DMS 273 (cell line): ENCODE data around the gene HYAL1.

ENCODE experiments used
- DNase-seq: peaks from one replicate; lab custom pipeline; 2025; ENCODE audit not compliant: unreplicated experiment; lab: John Stamatoyannopoulos, UW

The HYAL1 gene

DNA sequence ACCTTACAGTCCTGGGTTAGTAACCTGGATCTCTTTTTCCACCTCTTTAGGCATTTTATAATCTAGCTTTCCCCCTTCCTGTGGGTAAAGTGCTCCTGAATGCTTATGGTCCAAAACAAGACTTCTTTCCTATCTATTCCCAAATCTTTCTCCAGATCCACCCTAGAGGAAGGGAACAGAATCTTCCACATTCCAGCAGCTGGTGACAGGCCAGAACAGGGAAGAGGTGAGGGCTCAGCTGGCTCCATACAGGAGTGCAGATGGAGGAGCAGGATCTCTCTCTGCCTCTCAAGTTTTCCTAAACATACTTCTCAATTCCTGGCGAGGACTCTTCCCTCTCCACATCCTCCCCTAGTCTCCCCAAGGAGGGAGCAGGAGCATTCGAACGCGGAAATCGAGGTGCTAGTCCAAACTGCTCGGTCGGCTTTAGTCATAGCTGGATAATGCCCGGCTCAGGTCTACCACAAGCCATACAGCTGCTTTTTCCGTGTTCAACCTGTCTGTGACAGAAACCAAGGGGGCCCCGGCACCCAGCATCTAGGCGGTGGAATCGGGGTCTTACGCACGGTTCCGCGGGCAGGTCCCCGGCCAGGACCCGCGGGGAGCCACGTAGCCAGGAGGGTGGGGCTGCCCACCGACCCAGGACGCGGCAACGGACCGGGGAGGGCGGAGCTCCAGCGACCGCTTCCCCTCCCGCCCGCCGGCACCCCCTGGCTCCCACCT, 33.2 kb upstream of the HYAL1 start:
- DNase-seq: peak; percentile 50

DNA sequence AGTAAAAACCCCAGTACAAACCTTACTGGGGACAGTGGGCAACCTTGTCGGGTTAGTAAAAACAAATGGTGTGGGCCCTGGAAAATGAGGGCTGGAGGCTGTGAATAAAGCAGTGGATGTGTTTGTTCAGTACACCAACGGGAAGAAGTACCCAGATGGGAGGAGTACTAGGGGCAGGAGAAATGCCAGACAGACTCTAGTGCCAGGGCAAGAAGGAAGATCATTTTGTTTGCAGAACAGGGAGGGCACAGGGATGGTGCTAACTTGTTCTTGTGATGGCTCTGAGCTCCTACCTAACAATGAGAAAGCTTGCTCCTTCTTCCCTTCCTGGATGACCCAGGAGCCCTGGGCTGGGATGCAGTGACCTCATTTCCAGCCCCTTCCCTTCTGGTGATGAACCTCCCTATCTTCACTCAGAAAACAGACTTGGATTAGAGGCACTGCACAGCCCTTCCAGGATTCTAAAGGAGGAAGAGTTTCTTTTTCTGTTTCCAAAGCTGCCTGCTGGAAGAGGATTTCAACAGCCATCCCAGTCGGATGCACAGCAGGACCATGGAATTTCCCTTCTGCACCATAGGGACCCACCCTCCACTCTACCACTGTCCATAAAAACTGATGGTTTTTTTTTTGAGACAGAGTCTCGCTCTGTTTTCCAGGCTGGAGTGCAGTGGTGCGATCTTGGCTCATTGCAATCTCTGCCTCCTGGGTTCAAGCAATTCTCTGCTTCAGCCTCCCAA, 31.1 kb upstream of the HYAL1 start:
- DNase-seq: no peak

DNA sequence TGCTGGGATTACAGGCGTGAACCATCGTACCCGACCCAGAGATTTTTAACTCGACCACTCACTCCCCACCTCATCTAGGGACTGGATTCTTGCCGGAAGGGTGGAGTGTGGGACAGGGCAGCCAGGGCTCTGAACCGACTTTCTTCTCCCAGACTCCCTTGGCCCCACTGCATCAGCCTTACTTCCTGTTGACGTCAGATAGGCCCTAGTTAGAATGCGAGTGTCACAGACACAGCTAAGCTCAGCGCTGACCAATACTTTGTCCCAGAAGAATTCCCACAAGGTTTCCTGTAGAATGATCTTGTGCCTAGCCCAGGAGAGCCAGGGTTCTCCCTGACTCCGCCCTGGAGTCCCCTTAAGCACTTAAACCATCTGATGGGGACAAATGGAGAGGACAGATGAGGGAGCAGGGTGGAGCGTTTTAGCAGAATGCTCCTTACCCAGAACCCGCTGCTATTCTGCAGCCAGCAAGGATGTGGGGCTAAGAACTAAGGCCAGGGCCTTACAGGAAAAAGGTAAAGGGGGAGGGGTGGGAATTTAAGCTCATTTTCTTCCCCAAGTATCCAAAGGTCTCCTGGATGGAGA, 30.5 kb upstream of the HYAL1 start:
- no peak for DNase-seq

DNA sequence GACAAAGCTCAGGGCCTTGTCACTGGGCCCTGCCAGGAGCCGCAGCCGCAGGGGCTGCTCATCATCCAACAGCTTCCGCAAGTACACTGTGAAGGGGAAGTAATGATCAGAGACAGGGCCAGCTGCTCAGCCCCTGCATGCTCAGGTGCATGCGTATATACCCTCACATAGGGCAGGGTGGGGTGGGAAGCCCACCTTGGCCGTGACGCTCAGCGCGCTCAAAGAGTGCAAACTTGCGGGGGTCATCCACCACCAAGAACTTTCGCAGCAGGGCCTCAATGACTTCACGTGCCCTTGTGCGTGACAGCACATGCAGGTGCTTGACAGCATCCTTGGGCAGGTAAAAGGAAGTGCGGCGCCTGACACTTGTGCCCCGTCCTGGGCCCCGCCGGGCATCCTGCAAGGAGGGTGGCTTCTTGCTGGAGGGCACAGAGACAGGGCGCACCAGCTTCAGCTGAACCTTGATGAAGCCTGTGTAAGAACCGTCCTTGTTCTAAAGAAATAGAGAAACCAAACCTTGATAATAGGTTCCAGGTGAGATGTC, 28.1 kb upstream of the HYAL1 start:
- DNase-seq: no peak

DNA sequence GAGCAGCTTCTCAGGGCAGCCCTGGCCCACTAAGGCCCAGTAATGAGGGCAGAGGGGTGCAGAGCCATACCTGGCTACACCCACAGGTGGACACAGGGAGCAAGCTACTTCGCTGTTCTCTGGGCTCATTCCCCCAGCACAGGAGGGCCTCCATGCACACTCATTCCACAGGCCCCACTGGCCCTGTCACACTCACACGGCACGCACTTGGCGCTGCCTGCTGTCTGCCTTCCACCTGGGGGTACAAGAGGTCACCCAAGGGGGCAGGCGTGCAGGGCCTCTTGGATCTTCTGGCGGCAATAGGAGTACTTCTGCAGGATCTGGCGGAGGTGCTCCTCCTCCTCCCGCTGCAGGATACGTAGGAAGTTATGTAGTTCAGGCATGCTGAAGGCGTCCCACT, 27.0 kb upstream of the HYAL1 start:
- DNase-seq: no peak

DNA sequence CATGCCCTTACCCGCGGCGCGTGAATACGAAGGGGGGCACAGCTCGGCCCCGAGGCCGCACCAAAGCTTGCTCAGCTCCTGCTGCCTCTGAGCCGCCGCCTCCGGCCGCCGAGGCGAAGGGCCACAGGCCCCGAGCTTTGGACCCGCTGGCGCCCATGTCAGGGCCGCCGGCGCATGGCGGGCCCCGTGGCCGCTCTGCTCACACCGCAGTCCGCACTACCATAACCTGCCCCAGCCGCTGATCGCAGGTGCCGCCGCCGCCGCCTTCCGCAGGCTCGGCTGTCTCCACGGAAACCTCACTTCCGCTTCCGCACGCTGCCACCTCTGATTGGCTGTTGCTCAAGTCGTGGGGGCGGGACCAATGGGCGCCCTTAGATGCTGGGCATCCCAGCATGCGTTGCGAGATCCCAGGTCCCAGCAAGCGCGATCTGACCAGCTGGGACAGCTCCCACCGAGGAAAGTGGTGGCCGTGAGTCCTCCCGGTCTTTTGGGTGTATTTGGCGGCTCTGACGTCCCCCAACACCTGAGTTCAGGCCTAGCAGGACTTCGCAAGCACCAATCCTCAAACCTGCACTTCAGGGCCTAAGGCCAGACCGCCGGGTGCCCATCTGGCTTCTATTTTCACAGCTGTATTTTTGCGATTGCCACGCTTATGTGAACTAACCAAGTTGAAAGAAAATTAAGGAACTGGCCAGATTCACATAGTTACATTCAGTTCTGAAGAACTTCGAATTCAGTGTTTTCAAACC, 24.7 kb upstream of the HYAL1 start, which contains the start of gene TUSC2:
TSS of gene TUSC2 (minus strand) at position 281 of the 749 bp plus-strand sequence. CDS start at position 157, 124 bp downstream.
- DNase-seq: peak; percentile 97

DNA sequence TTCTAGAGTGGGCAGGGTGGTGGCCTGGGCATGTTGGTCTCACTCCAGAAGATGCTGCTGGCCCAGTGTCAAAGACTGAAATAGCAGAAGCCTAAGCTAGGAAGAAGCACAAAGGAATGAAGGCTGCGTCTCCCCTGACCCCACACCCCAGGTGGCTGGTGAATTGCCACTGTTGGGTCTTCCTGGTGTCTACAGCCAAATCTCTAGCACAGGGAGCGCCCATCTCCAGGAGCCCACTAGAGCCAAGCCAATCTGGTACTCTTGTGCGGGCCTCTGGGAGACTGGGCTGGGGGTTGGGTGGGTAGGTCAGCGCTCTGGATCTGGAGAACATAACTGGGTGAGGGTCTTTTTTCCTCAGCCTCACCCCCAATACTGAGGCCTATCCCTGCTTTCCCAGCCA, 23.8 kb upstream of the HYAL1 start:
- DNase-seq: no peak

DNA sequence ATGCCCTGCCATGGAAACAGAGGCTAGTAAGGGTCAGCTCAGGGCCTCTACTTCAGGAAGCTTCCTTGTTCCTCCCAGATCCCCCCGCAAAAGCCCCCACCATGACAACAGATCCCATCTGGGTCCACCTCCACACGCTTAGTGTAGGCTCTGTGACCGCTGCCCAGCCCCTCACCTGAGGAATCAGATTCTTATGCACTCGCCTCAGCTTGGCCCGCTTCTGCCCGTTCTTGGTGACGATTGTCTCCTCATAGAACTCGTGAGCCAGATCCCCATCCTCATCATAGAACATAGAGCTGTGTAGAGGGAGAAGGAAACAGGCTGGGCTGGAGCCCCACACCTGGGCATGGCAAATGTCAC, 22.8 kb upstream of the HYAL1 start:
- no peak for DNase-seq

DNA sequence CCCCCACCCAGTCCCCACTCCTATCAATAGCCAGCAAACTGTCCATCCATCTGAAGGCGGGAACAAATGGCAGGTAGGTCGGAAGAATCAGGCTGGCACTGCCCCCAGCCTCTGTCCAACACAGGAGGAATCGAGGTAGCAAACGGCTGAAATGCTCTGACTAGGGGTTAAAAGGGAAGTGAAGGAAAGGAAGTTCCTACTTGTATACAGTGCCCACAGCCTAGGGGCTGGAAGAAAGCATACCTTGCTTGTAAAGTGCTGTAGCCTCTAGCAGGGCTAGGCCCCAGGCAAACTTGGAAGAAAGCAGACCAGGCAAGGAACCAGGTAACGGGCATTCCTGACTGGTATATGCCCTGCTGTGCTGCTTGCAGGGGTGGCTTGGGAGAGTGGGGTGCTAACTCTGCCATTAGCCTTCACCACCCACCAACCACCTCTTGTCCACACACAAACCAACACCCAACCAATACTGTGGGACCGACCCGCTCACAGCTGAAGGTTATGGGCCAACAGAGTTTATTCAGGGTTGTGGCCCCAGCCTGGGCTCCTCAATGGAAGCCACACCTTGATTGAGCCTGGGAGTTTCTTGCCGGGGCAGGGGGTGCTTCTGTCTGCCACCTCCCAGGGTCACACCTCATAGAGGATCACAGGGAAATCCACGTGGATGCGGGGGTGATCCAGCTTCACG, 22.3 kb upstream of the HYAL1 start:
- DNase-seq: no peak

DNA sequence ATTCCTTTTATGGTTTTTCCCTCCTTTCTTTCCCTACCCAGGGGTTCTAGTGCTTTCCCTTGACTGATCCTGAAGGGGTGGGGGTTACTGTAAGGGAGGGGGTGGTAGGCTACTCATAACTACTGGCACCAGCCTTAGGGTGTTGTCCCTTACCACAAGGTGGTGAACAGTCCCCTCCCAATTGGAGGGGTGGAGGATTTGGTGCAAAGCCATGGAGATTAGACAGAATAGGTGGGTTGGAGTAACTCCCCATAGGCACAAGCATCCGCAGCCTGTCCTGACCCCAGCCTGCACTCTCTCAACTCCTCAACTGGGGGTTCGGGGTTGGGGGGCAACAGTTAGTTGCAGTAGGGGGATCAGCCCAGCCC, 21.7 kb upstream of the HYAL1 start:
- DNase-seq: no peak

DNA sequence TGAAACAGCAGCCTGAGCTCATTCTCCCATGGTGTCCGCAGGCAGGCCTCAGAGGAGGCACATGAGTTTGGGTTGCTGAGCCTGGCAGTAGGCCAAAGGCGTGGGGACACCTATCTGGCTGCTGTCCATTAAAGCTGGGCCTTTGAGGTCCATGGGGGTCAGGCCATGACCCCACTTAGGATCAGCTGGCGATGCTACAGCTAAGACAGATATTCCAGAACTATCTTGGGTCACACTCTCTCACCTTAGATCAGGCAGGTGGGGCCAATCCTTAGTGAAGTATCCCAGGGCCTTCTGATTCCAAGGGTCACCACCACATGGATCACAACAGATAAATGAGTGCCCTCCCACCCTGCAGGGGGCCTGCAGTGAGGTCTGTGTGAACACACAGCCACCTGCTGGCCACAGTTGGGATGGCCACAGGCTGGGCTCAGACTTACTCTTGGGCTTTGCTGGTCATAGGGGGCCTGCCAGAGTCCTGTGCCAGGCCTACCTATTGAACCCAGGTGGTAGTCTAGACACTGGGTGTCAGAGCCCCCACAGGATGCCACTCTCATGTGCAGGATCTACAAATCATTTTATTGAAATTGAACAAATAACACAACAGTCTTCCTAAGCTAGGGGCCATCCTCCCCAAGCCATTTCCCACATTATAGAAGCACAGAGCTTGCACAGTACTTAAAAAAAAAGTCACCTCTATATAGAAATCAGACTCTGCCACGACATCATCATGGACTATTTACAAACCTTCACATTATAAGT, 21.2 kb upstream of the HYAL1 start:
- peak; percentile 82 for DNase-seq

DNA sequence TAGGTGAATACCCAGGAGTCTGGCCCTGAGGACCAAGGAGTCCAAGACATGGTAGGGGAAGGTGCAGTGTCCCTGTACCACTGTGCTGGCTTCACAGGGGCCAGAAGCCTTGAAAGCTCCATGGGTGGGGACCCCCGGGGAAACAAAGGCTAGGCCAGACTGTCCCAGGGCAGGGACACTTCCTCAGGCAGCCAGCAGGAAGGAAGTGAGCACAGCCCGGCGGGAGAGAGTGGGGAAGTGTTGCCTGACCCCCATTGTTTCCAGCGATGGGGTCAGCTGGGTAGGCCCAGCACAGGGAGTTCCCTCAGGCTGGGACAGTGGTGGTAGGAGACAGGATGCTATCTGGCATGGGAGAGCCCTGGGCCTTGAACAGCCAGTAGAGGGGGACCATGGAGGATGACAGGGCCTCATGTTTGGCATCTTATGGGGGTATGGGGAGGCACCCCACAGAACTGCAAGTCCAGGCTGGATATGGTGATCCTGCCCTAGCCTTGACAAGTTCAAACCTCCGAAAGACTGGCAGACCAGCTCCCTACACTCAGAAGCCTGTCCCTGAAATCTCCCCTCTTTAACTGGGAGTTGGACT, 20.3 kb upstream of the HYAL1 start:
- DNase-seq: no peak

DNA sequence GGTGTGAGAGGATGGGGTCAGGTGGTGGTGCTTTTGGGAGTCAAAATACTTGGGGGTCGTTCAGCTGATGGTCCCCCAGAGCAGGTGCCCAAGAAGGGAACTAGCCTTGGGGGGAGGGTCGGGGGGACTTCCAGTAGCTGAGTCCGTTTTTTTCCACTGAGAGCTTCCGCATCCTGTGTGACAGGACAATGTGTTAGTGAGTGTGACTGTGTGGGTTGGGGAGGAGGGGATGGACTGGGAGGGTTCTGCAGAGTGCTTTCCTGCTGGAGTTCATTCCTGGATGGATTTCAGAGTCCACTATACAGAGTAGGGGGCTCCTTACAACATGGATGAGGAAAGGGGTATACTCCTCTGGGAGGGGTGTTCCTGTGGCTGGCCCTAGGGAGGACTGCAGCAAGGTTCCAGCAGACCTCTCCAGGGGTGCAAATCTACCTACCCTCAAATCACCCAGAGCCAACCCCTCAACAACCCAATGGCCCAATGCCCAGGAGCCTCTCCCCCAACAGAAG, 19.8 kb upstream of the HYAL1 start:
- DNase-seq: no peak

DNA sequence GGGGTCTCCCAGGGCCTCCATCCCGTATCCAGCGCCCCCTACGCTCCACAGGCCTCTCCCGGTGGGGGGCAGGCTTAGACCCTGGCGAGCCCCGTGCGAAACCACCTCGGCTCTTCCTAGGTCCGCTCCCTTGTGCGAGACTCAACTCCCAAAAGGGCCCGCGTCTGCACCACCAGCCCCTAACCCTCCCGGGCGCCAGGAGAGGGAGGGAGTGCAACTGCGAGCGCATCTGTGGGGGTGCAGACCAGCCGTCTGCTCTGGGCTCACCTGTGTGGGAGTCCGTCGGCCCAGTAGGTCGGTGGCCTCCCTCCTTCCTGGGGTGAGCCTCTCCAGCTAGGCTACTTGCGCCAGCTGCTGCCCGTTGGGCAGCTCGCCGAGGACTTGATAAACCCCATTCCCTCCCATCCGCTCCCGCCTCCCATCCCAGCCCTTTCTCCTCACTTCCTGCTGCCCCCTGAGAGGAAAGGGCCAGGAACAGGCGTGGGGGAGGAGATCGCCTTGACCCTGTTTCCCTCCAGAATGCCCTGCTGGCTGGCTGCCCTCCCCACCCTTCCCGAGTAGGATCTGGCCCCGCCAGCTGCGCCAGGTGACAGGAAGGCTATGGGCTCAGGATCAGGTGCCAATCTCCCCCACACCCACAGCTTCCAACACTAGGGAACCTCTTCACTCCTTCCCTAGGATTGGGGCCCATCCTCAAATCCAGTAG, 19.2 kb upstream of the HYAL1 start, which contains the start of gene HYAL2:
TSS of gene HYAL2 (minus strand) at position 360 of the 706 bp plus-strand sequence. CDS start 2,256 bp downstream, outside the sequence.
- no peak for DNase-seq

DNA sequence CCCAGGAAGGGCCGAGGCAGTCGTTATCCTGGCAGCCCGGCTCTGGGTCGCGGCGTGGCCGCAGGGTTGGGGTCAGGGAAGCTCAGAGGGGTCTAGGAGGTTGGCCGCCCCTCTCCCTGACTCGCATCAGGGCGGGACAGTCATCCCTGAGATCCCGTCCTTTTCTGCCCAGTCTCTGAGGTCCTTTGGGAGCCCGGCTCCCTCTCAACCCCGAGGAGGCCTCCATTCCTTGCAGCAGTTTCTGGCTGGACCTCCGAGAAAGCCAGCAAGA, 18.7 kb upstream of the HYAL1 start:
- DNase-seq: no peak

DNA sequence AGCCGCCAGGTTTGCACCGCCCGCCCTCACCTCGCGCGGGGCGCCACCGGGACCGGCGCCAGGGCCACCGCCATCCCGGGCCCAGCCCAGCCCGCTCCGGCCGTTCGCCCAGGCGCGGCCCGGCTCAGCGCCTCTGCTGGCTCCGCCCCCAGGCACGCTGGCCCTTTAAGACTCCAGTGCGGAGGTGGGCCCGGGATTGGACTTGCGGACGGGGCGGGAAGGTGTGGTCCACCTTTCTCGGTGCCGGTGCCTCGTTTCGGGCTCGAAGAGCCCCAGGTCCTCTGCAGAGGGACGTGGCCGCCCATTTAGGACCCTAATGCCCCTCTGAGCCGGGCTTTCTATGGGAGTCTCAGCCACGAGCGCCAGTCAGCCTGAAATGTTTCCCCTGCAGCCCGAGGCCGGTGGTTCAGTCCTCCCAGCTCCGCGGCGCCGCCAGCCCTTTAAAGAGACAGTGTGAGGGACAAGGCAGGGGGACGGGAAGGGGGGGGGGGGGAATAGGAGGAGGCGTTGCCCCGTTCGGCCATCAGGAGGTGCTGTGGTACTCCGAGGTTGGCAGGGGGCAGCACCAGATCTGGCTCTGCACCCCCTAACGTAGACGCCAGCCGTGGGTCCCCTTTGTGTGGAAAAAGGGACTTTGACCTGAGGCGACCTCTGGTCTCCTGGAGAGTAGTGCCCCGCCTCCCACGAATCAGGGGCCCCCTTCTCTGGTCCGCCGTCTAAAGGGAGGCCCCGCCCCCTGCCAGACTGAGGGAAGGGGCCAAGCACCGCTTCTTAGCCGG, 18.2 kb upstream of the HYAL1 start:
- DNase-seq: peak; percentile 90

DNA sequence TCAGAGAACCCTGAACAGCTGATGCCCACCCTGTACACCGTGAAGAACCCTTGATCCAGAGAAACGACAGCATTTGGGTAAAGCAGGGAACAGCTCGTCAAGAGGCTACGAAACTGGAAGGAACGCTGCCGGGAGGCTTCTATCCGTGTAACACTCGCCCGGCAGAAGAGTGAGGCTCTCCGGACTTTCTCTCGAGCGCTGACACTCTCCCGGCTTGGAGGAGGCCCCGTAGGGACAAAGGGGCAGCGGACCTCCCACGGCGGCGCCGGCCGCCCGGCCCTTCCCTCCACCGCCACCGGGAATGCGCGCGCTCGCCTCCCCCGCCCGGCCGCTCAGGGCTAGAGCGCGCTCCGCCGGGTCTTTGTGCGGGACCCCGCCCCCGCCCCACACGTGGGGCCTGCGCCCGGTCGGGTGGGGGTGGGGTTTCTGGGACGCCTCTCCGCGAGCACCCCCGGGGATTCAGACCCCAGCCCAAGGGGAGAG, 17.5 kb upstream of the HYAL1 start:
- peak; percentile 86 for DNase-seq
